Activated CD8-positive, alpha-beta memory T cell treated with anti-CD3 and anti-CD28 coated beads, Interleukin-2, amount 50 U/mL, for 4 hours (primary cell): Measurements from ENCODE around the gene PORCN.

Experiments used
- DNase-seq: peaks from one replicate; pipeline ENCODE4 v3.0.0-alpha.2; 2020

The PORCN gene

GRCh38 chrX:48508400-48509244, at the start of gene PORCN:
PORCN (plus strand) TSS chrX:48508992; CDS start chrX:48509821, 829 bp downstream.
- peak; percentile 83 for DNase-seq

- no peak for DNase-seq
Measured at GRCh38 chrX:48459483-48459882, 49.3 kb upstream of the PORCN start.

GRCh38 chrX:48460031-48460430, 48.8 kb upstream of the PORCN start:
- no peak for DNase-seq

- no peak for DNase-seq
Measured at GRCh38 chrX:48460606-48461005, 48.2 kb upstream of the PORCN start.

GRCh38 chrX:48461830-48462229, 47.0 kb upstream of the PORCN start:
- no peak for DNase-seq

GRCh38 chrX:48465336-48465933, 43.4 kb upstream of the PORCN start:
- DNase-seq = no peak

GRCh38 chrX:48466696-48467095, 42.1 kb upstream of the PORCN start:
- no peak for DNase-seq

GRCh38 chrX:48467281-48467761, 41.5 kb upstream of the PORCN start:
- no peak for DNase-seq

- peak; percentile 52 for DNase-seq
Measured at GRCh38 chrX:48468247-48468671, 40.5 kb upstream of the PORCN start.

GRCh38 chrX:48468693-48469691, 39.8 kb upstream of the PORCN start:
- peak; percentile 54 for DNase-seq

- no peak for DNase-seq
Measured at GRCh38 chrX:48470110-48470832, 38.5 kb upstream of the PORCN start, which contains the start of gene SLC38A5. SLC38A5 (minus strand) TSS chrX:48470260; CDS start chrX:48467924, 2,336 bp downstream.

- DNase-seq = no peak
Measured at GRCh38 chrX:48470833-48471118, 38.0 kb upstream of the PORCN start.

- no peak for DNase-seq
Measured at GRCh38 chrX:48471504-48471903, 37.3 kb upstream of the PORCN start.

GRCh38 chrX:48472225-48472624, 36.6 kb upstream of the PORCN start:
- no peak for DNase-seq

GRCh38 chrX:48472851-48473703, 35.7 kb upstream of the PORCN start:
- DNase-seq = no peak

GRCh38 chrX:48473704-48473990, 35.1 kb upstream of the PORCN start:
- no peak for DNase-seq

- DNase-seq = no peak
Measured at GRCh38 chrX:48474127-48474526, 34.7 kb upstream of the PORCN start.

- no peak for DNase-seq
Measured at GRCh38 chrX:48474581-48474980, 34.2 kb upstream of the PORCN start.

GRCh38 chrX:48475296-48475695, 33.5 kb upstream of the PORCN start:
- DNase-seq = no peak

GRCh38 chrX:48475774-48476577, 32.8 kb upstream of the PORCN start, which contains the start of gene FTSJ1:
FTSJ1 (plus strand) TSS chrX:48476199; CDS start chrX:48478048, 1,849 bp downstream.
- DNase-seq = peak; percentile 86

GRCh38 chrX:48476919-48477318, 31.9 kb upstream of the PORCN start:
- no peak for DNase-seq
